ENCODE measurements around the gene CCDC183.
"Not testable (repeated sequence)": the region's sequence is repeated elsewhere in the genome, so short reads cannot be mapped to it uniquely, and the experiment has no call there.

Gene CCDC183

GRCh38 chr9:136802321-136802720 lies 6.2 kb downstream of the CCDC183 start:
- DNase-seq (ENCODE audit: low read depth), result no peak
- no peak for TF ChIP-seq CTCF (conservative IDR thresholded peaks at IDR 0.05; ENCODE audit: control insufficient read depth, insufficient read depth, low read depth, low read length)
- H3K4me3 ChIP-seq (ENCODE audit: control insufficient read depth, low read depth, low read length), result no peak overlapping the region

GRCh38 chr9:136803009-136803550 lies 6.9 kb downstream of the CCDC183 start:
- not testable (repeated sequence) for DNase-seq (ENCODE audit: low read depth); H3K4me3 ChIP-seq (ENCODE audit: control insufficient read depth, low read depth, low read length)

- H3K4me3 ChIP-seq (ENCODE audit: control insufficient read depth, low read depth, low read length), result no peak overlapping the region
- TF ChIP-seq CTCF (conservative IDR thresholded peaks at IDR 0.05; ENCODE audit: control insufficient read depth, insufficient read depth, low read depth, low read length), result no peak
- DNase-seq (ENCODE audit: low read depth), result no peak
Measured at GRCh38 chr9:136803551-136804508, 7.7 kb downstream of the CCDC183 start.

GRCh38 chr9:136804509-136805206 lies 8.5 kb downstream of the CCDC183 start:
- no peak overlapping the region for H3K4me3 ChIP-seq (ENCODE audit: control insufficient read depth, low read depth, low read length)
- DNase-seq (ENCODE audit: low read depth), result no peak
- no peak for TF ChIP-seq CTCF (conservative IDR thresholded peaks at IDR 0.05; ENCODE audit: control insufficient read depth, insufficient read depth, low read depth, low read length)

GRCh38 chr9:136805207-136805740 lies 9.1 kb downstream of the CCDC183 start:
- no peak for TF ChIP-seq CTCF (conservative IDR thresholded peaks at IDR 0.05; ENCODE audit: control insufficient read depth, insufficient read depth, low read depth, low read length)
- H3K4me3 ChIP-seq (ENCODE audit: control insufficient read depth, low read depth, low read length), result no peak overlapping the region
- DNase-seq (ENCODE audit: low read depth), result no peak

- TF ChIP-seq CTCF (conservative IDR thresholded peaks at IDR 0.05; ENCODE audit: control insufficient read depth, insufficient read depth, low read depth, low read length), result no peak
- DNase-seq (ENCODE audit: low read depth), result no peak
- no peak overlapping the region for H3K4me3 ChIP-seq (ENCODE audit: control insufficient read depth, low read depth, low read length)
Measured at GRCh38 chr9:136806067-136806466, 9.9 kb downstream of the CCDC183 start.
